Measurements from ENCODE around the gene SMG5.
"Not testable (repeated sequence)": the region's sequence is repeated elsewhere in the genome, so short reads cannot be mapped to it uniquely, and the experiment has no call there.

Gene SMG5

DNA sequence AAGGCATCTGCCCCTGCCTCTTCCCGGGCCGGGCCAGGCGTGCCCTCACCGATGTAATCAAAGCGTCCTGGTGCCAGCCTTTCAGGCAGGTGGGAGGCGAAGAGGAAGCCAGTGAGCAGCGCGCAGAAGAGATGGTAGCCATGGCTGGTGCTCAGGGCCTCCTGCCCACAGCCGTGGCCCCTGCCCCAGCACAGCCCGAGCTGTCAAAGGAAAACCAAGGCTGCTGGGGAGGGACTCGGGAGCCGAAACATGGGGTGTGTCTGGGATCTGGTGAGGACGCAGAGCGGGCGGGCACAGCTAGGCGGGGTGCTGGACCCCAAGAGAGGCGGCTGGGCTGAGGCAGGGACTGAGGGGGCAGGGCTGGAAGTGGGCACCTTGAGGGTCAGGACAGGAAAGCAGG lies 37.9 kb downstream of the SMG5 start:
- DNase-seq, result no peak

DNA sequence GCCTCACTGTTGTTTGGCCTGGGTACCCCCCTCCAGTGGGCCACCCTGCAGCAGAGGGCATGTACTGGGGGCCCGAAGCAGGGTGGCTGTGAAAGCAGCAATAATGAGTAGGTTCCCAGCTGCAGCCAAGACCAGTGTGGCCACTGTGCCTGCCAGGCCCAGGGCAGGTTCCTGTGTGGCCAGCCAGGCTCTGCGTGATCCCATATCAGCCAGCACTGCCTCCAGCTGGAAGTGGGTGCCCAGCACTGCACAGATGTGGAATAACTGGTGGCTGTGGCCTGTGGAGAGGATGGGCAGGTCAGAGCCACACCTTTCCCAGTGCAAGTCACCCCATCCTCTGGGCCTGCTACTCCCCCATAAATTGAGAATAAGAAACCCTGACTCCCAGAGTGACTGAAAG lies 38.5 kb downstream of the SMG5 start:
- no peak for DNase-seq

DNA sequence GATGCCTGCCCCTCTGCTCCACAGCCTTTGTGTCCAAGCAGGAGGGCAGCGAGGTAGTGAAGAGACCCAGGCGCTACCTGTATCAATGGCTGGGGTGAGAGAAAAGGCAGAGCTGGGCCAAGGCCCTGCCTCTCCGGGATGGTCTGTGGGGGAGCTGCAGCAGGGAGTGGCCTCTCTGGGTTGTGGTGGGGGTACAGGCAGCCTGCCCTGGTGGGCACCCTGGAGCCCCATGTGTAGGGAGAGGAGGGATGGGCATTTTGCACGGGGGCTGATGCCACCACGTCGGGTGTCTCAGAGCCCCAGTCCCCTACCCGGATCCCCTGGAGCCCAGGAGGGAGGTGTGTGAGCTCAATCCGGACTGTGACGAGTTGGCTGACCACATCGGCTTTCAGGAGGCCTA lies 39.9 kb downstream of the SMG5 start:
- no peak for DNase-seq

DNA sequence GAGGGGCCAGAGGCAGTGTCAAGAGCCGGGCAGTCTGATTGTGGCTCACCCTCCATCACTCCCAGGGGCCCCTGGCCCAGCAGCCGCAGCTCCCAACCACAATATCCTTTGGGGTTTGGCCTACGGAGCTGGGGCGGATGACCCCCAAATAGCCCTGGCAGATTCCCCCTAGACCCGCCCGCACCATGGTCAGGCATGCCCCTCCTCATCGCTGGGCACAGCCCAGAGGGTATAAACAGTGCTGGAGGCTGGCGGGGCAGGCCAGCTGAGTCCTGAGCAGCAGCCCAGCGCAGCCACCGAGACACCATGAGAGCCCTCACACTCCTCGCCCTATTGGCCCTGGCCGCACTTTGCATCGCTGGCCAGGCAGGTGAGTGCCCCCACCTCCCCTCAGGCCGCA lies 40.7 kb downstream of the SMG5 start, which contains the start of gene BGLAP:
Gene BGLAP, plus strand, starts transcription at position 259 of the 400 bp plus-strand sequence. Its CDS starts 48 bp downstream, at position 307.
- DNase-seq, result no peak

DNA sequence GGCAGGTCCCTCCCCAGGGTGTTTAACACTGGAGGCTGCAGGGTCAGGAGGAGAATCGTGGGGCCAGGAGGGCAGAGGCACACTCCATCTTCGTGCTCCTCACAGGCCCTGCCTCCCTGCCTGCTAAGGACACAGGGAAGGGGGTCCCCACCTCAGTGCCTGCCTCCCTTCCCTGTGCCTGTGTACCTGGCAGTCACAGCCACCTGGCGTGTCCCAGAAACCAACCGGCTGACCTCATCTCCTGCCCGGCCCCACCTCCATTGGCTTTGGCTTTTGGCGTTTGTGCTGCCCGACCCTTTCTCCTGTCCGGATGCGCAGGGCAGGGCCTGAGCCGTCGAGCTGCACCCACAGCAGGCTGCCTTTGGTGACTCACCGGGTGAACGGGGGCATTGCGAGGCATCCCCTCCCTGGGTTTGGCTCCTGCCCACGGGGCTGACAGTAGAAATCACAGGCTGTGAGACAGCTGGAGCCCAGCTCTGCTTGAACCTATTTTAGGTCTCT lies 41.3 kb downstream of the SMG5 start:
- peak in 1 of 2 donors; percentile 18 for DNase-seq

DNA sequence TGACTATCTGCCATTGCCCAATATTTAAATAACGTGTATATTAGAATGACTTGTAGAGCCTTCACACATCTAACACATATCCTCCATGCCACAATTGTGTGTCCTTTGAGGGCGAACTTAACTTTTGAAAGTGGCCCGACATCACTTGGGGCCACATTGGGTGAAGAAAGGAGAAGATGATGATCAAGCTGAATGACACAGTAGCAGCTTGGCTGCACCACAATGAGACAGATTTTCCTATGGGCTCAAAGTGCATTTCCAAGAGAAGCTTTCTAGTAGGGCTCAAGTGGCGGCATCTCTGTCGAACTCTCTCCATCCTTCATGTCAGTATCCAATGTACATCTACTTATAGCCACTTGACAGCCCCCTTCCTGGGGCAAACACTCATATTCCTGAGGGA lies 44.4 kb downstream of the SMG5 start:
- DNase-seq, result no peak

DNA sequence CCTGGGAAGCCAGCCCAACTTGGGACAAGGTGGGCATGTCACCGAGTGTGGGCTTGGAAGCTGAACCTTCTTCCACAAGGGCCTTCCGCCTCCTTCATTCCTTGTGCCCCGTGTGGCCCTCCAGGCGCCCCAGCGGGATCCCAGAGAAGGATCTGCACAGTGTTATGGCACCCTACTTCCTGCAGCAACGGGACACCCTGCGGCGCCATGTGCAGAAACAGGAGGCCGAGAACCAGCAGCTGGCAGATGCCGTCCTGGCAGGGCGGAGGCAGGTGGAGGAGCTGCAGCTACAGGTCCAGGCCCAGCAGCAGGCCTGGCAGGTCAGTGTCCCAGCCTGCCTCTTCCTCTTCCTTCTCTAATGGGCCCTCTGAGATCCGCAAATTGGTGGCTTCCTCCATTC lies 46.5 kb downstream of the SMG5 start:
- no peak for DNase-seq

DNA sequence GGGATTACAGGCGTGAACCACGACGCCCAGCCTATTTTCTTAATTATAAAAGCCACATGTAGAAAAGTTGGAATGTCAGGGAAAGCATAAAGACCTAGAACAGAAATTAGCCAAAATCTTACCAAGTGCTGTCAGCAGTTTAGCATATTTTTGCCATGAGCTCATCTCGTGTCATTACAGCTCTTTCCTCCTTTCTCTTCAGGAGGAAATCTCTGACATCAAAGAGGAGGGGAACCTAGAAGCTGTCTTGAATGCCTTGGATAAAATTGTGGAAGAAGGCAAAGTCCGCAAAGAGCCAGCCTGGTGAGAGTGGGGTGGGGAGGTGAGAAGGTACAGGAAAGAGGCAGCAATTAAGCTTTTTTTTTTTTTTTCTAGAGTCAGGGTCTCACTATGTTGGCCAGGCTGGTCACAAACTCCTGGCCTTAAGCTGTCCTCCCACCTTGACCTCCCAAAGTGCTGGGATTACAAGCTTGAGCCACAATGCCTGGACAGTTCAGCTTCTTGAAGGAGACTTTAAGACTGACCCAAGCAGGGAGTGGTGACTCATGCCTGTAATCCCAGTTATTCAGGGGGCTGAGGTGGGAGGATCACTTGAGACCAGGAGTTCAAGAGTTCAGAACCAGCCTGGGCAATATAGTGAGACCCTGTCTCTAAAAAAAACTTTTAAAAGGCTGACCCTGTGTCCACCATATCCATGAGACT lies 49.0 kb downstream of the SMG5 start:
- no peak for DNase-seq

DNA sequence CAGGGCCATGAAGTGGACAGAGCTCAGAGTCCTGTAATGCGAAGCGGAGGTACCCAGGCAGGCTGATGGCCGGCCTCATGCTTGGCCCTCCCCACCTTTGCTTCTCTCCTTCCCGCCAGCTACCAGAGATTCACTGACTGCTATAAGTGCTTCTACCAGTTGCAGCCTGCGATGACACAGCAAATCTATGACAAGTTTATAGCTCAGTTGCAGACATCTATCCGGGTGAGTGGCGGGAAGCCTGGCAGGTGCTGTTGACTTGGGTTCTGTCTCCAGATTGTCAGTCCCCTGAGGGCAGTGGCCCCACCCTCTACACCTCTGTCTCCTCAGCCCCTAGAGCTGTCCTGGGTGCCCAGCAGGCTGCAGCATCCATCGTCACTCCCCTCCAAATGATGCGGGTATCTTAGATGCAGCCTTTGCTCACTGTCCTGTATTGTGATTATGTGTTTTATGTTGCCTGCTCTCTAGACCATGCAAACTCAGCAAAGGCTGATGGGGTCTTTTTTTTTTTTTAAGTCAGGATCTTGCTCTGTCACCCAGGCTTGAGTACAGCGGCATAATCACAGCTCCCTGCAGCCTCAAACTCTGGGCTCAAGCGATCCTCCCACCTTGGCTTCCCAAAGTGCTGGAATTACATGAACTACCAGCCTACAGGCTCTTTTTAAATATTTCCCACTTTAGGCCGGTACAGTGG lies 50.3 kb downstream of the SMG5 start:
- no peak for DNase-seq

DNA sequence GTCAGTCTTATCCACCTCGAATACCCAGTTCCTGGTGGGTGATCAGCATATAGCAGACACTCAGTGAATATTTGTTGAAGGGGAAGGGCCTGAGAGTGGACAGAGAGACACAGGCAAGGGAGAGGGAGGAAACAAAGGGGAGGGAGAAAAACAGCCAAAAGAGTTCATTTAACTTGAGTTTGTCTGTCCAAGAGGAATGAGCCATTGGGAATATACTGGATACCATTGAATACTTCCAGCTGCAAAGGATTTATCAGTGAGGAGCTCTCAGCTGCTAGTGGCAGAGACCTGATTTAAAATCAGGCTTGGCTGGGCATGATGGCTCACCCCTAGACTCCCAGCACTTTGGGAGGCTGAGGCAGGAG lies 52.2 kb downstream of the SMG5 start:
- no peak for DNase-seq

DNA sequence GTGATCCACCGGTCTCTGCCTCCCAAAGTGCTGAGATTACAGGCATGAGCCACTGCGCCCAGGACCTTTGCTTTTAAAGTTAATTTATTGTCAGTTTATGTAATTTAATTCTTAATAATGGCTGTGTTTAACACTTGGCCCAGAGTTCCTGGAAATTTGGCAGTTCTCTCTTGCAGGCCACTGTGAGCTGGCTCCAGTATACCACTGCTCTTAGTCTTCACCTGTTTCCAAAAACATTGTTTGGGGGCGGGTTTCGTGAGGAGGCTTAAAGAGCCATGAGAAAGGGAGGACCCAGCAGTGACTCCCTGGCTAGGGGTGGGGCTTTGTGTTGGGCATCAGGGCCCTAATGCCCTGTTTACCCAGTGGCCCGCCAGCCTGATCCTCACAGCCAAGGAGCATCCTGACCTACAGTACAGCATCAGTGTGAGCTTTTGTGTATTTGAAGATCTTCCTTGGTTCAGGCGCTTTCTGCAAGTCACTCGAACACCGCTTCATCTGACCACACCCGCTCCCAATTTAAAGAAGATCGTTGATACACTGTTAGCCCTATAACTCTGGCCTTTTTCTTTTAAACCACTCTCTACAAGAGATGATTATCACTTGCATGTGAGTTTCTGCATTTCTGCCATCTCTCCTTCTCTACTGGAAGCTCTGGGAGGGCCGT lies 52.7 kb downstream of the SMG5 start:
- DNase-seq, result no peak

DNA sequence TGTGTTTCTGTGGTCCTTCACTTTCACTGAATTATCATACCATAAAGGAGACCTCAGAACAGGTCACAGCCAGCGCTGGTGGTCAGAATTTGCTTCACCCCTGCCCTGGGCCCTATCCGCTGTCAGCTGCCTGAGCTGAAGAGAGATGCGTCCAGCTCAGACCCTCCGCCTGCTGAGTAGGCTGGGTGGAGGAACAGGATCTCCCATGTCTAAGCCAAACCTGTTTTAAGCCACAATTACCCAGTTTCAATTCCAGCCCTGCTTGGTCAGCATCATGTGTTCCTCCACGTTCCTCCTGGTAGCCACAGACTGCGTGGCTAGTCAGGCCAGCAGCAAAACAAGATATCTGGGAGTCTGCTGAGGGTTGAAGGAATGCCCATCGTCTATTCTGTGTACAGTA lies 54.1 kb downstream of the SMG5 start:
- DNase-seq, result no peak

DNA sequence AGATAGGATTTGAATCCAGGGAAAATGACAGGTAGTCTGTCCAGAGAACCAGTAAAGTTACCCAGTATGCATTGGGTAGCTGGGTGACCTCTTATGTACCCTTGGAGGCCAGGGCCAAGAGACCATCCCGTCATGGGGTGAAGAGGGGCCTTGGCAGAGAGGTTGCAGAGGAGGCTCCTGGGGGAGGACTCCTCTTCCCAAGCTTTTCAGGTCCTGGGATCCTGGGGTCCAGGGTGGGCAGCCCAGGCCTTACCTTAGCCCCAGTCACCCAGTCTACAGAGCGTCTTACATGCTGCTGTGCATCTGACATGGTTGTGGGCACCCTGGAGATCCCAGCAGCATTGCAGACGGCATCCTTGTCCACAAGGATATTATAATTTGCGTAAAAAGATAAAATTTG lies 55.8 kb downstream of the SMG5 start:
- no peak for DNase-seq

DNA sequence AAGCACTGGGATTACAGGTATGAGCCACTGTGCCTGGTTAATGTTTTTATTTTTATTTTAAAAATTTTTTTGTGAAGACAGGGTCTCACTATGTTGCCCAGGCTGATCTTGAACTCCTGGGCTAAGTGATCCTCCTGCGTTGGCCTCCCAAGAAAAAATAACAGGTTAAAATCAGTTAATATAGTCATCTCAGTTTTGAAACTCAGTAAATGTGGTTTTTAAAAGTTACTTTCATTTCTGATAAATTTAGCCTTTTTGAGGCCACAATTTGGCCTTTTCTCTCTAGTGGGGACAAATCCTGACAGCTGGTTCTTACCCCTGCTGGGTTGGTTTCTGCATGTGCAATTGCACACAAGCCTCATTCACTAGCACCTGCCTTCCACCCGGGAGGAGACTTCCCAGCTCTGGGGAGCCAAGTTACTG lies 56.5 kb downstream of the SMG5 start:
- no peak for DNase-seq

DNA sequence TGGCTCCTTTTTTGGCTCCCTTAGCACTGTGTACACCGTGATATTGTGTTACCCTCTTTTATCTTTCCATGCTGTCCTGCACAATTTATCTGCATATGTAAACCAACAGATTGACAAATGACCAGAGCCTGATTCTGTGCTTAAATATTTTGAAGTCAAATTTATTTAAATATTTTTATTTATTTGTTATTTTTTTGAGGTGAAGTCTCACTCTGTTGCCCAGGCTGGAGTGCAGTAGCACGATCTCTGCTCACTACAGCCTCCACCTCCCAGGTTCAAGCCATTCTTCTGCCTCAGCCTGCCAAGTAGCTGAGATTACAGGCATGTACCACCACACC lies 57.0 kb downstream of the SMG5 start:
- DNase-seq, result no peak

DNA sequence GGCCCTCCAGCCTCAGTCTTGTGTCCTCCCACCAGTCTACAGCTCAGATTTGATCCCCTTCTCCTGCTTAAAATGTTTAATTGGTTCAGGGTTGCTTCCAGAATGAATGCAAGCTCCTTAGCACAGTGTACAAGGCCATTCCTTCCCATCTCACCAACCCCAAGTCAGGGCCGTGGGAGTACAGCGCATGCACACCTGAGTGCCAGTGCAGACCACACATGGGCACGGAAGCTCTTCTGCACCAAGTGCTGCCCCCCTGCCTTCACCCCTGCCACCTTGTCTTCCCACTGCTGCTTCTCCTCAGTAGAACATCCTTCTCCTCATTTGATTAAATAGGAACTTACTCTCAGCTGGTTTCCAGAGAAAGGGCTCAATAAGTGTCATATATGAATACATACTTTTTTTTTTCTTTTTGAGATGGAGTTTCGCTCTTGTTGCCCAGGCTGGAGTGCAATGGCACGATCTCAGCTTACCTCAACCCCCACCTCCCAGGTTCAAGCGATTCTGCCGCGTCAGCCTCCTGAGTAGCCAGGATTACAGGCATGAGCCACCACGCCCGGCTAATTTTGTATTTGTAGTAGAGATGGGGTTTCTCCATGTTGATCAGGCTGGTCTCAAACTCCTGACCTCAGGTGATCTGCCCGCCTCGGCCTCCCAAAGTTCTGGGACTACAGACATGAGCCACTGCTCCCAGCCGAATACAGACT lies 60.5 kb downstream of the SMG5 start:
- no peak for DNase-seq

DNA sequence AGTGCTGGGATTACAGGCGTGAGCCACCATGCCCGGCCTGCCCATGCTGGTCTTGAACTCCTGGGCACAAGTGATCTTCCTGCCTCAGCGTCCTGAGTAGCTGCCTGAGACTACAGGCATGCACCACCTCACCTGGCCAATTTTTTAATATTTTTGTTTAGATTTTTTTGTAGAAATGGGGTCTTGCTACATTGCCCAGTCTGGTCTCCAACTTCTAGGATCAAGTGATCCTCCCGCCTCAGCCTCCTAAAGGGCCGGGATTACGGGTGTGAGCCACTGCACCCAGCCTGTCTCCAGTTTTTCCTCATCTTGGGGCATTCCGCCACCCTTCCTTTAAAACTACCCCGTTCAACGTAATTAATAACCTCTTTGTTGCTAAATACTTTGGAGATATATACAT lies 62.4 kb downstream of the SMG5 start:
- DNase-seq, result no peak

DNA sequence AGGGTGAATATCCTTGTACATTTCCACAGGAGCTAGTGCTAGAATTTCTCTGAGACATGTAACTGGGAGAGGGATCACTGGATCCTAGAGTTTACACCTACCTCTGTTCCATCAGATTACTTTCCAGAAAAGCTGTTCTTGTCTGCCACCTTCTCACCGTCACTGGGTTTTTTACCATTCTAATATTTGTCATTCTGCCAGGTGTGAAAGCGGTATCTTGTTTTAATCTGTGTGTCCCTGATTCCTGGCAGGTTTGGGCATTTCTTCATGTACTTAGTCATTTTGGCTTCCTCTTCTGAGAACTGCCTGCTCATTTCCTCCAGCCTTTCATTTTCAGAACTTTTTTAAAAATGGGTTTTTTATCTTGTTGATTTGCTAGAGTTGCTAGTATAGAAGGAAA lies 64.8 kb downstream of the SMG5 start:
- DNase-seq, result peak; percentile 37 to 41

DNA sequence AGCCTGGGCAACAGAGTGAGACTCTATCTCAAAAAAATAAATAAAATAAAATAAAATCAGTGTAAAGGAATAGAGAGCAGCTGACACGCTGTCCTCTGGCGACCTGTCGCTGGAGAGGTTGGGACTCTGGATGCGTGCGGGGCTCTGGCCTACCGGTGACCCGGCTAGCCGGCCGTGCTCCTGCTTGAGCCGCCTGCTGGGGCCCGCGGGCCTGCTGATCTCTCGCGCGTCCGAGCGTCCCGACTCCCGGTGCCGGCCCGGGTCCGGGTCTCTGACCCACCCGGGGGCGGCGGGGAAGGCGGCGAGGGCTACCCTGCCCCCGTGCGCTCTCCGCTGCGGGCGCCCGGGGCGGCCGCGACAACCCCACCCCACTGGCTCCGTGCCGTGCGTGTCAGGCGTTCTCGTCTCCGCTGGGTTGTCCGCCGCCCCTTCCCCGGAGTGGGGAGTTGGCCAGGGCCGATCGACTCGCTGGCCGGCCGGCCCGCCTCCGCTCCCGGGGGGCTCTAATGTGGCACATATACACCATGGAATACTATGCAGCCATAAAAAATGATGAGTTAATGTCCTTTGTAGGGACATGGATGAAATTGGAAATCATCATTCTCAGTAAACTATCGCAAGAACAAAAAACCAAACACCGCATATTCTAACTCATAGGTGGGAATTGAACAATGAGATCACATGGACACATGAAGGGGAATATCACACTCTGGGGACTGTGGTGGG lies 66.1 kb downstream of the SMG5 start:
- DNase-seq, result not testable (repeated sequence)

DNA sequence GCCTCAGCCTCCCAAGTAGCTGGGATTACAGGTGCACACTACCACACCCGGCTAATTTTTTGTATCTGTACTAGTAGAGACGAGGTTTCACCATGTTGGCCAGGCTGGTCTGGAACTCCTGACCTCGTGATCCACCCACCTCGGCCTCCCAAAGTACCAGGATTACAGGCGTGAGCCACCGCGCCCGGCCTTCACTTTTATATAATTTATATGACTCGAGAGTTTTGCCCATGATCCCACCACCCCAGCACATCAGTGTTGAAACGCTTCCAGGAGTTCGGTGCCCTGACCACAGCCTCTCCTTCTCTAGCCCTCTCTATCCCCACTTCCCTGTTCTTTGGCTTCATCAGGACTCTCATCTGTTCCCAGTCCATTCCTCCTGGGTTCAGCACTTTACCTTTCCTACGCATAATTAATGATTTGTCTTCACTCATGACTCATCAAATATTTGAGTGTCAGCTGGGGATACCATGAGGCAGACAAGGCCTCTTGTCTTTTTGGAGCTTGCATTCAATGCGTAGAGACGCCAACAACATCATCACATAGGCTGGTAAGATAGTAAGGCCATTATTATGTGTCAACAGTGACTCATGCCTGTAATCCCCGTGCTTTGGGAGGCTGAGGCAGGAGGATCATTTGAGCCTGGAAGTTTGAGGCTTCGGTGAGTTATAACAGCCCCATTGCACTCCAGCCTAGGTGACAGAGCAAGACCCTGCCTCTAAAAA lies 68.4 kb downstream of the SMG5 start:
- DNase-seq, result no peak

DNA sequence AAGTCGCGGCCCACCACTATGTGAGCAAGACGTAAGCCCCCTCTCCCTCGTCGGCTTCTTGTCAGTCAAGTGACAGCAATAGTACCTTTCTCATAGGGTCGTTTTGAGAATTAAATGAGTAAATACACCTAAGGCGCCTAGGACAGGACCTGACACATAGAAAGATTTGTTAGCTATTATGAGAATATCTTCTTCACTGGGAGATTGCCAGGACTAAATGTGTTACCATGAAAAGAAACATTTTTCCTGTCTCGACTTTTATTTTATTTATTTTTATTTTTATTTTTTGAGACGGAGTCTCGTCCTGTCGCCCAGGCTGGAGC lies 69.0 kb downstream of the SMG5 start:
- DNase-seq, result no peak
